Loucy (cell line): ENCODE results near the gene OR11L1.

Source experiments
- H2AFZ ChIP-seq: fragments of 200-600 bp; sonication (generic); 2 replicates; pipeline ENCODE4 v1.6.0; 2016; ENCODE audit warnings: antibody characterized with exemption, mild to moderate bottlenecking, low read length, moderate library complexity
- H3F3A ChIP-seq: fragments of 200-600 bp; 2 replicates; pipeline ENCODE4 v1.6.0; 2016; ENCODE audit warnings: antibody characterized with exemption, low read depth, mild to moderate bottlenecking
- H3K27me3 ChIP-seq: fragments of 200-600 bp; sonication (generic); 2 replicates; pipeline ENCODE4 v1.6.1; 2014; ENCODE audit warnings: low read length, mild to moderate bottlenecking; ENCODE audit not compliant: insufficient read depth, poor library complexity, severe bottlenecking
- H3K36me3 ChIP-seq: fragments of 200-600 bp; sonication (generic); 2 replicates; pipeline ENCODE4 v1.6.1; 2016; ENCODE audit warnings: low read length; ENCODE audit not compliant: insufficient read depth
- H3K4me1 ChIP-seq: fragments of 200-600 bp; sonication (generic); 2 replicates; pipeline ENCODE4 v1.5.1; 2014; ENCODE audit warnings: low read length, mild to moderate bottlenecking; ENCODE audit not compliant: insufficient read depth, poor library complexity, severe bottlenecking
- H3K4me2 ChIP-seq: fragments of 200-600 bp; sonication (generic); 2 replicates; pipeline ENCODE4 v1.6.0; 2014; ENCODE audit warnings: antibody characterized with exemption, low read length, low read depth, mild to moderate bottlenecking; ENCODE audit not compliant: poor library complexity, severe bottlenecking
- H3K4me3 ChIP-seq: fragments of 200-600 bp; sonication (generic); 2 replicates; pipeline ENCODE4 v1.5.1; 2014; ENCODE audit warnings: low read length, mild to moderate bottlenecking, mixed read lengths; ENCODE audit not compliant: poor library complexity, severe bottlenecking
- H3K79me2 ChIP-seq: fragments of 200-600 bp; sonication (generic); 2 replicates; pipeline ENCODE4 v1.6.1; 2014; ENCODE audit warnings: low read length; ENCODE audit not compliant: insufficient read depth
- H3K9ac ChIP-seq: fragments of 200-600 bp; sonication (generic); 2 replicates; pipeline ENCODE4 v1.6.0; 2014; ENCODE audit warnings: mild to moderate bottlenecking, low read depth, low read length, moderate library complexity; ENCODE audit not compliant: poor library complexity, severe bottlenecking
- H3K9me2 ChIP-seq: fragments of 200-600 bp; sonication (generic); replicated peaks from 2 replicates; pipeline ENCODE4 v1.6.1; 2016; ENCODE audit warnings: low read depth, low read length, mixed read lengths
- H3K9me3 ChIP-seq: fragments of 200-600 bp; sonication (generic); 2 replicates; pipeline ENCODE4 v1.6.1; 2014; ENCODE audit warnings: mild to moderate bottlenecking, antibody characterized with exemption, low read length, low read depth; ENCODE audit not compliant: insufficient read depth
- H4K20me1 ChIP-seq: fragments of 200-600 bp; sonication (generic); 2 replicates; pipeline ENCODE4 v1.6.0; 2014; ENCODE audit warnings: antibody characterized with exemption, low read length, mild to moderate bottlenecking; ENCODE audit not compliant: insufficient read depth, poor library complexity, severe bottlenecking
- EZH2phosphoT487 ChIP-seq: fragments of 200-600 bp; IDR thresholded peaks from 2 replicates; pipeline ENCODE4 v1.6.1; 2018; ENCODE audit warnings: antibody characterized with exemption, mild to moderate bottlenecking, moderate library complexity, borderline replicate concordance
- TF ChIP-seq, protein P1 (sequence below): fragments of 200-600 bp; sonication (generic); conservative IDR thresholded peaks from 2 replicates; pipeline ENCODE4 v1.5.1; 2014; ENCODE audit warnings: mild to moderate bottlenecking, antibody characterized with exemption, low read length

OR11L1 gene

DNA sequence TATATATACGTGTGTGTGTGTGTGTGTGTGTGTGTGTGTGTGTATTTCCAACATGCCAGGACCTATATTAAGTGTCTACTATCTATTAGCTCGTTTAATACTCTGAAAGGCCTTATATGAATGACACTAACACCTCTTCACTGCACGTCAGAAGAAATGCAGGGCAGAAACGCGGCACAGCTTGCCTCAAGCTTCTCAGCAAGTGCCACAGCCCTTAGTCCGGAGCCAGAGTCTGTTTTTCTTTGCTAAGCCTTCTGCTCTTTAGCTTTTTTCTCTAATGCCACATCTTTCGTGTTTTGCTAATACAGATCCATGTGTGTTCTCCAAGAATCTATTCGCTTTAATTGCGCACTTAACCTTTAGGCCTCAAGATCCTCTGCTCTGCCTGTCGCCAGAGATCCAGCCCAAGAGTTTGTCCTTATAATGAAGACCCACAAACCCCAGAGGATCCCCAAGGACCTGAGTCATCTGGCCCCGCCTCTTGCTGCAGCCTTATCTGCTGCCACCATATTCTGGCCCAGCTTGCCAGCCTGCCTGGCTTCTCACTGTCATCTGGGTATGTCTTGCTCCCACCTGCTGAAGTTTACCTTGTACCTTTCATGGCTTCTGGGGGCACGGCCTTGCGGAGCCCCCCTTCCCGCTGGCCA is 13.3 kb upstream of the OR11L1 start:
- no peaks in the 10 kb centered on the region for H3K79me2 ChIP-seq
- no peaks in the 10 kb centered on the region; the same call in 1 of the 2 replicates for H3K9me3 ChIP-seq
- no peak overlapping the region for H2AFZ ChIP-seq
- no peaks in the 10 kb centered on the region for H3K27me3 ChIP-seq
- TF ChIP-seq, protein P1, sequence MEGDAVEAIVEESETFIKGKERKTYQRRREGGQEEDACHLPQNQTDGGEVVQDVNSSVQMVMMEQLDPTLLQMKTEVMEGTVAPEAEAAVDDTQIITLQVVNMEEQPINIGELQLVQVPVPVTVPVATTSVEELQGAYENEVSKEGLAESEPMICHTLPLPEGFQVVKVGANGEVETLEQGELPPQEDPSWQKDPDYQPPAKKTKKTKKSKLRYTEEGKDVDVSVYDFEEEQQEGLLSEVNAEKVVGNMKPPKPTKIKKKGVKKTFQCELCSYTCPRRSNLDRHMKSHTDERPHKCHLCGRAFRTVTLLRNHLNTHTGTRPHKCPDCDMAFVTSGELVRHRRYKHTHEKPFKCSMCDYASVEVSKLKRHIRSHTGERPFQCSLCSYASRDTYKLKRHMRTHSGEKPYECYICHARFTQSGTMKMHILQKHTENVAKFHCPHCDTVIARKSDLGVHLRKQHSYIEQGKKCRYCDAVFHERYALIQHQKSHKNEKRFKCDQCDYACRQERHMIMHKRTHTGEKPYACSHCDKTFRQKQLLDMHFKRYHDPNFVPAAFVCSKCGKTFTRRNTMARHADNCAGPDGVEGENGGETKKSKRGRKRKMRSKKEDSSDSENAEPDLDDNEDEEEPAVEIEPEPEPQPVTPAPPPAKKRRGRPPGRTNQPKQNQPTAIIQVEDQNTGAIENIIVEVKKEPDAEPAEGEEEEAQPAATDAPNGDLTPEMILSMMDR = no peak
- TF ChIP-seq EZH2phosphoT487 = no peak
- H3K9me2 ChIP-seq = no peaks in the 10 kb centered on the region
- no peak overlapping the region for H3K9ac ChIP-seq
- H4K20me1 ChIP-seq = no peaks in the 10 kb centered on the region
- H3K4me2 ChIP-seq = no peak overlapping the region
- H3K4me3 ChIP-seq = no peak overlapping the region
- no peaks in the 10 kb centered on the region for H3F3A ChIP-seq
- no peaks in the 10 kb centered on the region for H3K4me1 ChIP-seq
- no peaks in the 10 kb centered on the region for H3K36me3 ChIP-seq

DNA sequence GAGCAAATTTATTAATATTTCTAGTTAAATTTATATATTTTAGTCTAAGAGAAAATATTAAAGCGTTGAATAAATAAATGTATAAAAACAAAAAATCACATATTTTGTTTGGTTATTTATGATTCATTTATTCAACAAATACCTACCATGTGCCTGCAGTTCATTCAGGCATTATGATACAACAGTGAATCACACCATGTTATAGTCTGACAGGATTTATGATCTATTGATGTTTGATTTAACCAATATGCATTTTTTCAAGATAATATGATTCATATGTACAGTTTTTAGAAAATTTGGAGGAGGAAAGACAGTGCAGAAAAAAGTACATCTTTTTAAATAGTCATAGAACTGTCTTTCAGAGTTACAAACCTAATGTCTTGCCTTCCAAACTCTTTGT is 7.9 kb upstream of the OR11L1 start:
- TF ChIP-seq, protein P1 = no peak
- TF ChIP-seq EZH2phosphoT487 = no peak
- Histone ChIP-seq H3K4me2 (no peak overlapping the region), H3K9me3 (no peaks in the 10 kb centered on the region; the same call in 1 of the 2 replicates), H3K27me3 (no peaks in the 10 kb centered on the region), H3K4me1 (no peaks in the 10 kb centered on the region), H3K36me3 (no peaks in the 10 kb centered on the region), H3K4me3 (no peak overlapping the region), H3K9me2 (no peaks in the 10 kb centered on the region), H3K9ac (no peak overlapping the region), H4K20me1 (no peaks in the 10 kb centered on the region), H2AFZ (no peak overlapping the region), H3K79me2 (no peaks in the 10 kb centered on the region), H3F3A (no peaks in the 10 kb centered on the region)

DNA sequence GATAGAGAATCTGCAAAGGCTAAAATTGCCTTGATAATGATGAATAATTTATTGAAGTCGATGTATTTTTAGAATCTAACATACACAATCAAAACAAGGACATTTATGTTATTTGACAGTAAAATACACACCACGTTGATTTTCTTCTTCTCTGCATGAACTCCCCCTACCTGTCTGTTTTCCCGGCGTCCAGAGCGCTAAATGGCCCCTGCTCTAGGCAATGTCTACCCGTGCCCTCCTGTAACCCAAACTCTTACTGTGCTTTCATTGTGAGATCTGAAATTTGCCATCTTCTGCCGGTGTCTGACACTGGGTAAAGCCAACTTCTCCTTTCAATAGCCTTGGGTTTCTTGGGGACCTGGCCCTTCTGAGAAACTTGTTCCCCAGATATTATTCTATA is 6.7 kb upstream of the OR11L1 start:
- Histone ChIP-seq H3K79me2 (no peaks in the 10 kb centered on the region), H3K4me3 (no peak overlapping the region), H3K9ac (no peak overlapping the region), H3K9me2 (no peaks in the 10 kb centered on the region), H4K20me1 (no peaks in the 10 kb centered on the region), H3K4me1 (no peaks in the 10 kb centered on the region), H2AFZ (no peak overlapping the region), H3K36me3 (no peaks in the 10 kb centered on the region), H3K27me3 (no peaks in the 10 kb centered on the region), H3K4me2 (no peak overlapping the region), H3K9me3 (no peaks in the 10 kb centered on the region; the same call in 1 of the 2 replicates), H3F3A (no peaks in the 10 kb centered on the region)
- TF ChIP-seq, protein P1 = no peak
- TF ChIP-seq EZH2phosphoT487 = no peak
